Stimulated activated CD4-positive, alpha-beta T cell treated with anti-CD3 and anti-CD28 coated beads, TNF-alpha, amount 100 ng/mL, for 24 hours (primary cell): Measurements from ENCODE around the gene APH1B.
"Not testable (repeated sequence)": the region's sequence is repeated elsewhere in the genome, so short reads cannot be mapped to it uniquely, and the experiment has no call there.

Experiments used
- DNase-seq, 3 experiments: peaks; one replicate each; pipeline ENCODE4 v3.0.0-alpha.2; 2020; ENCODE audit warnings: low read depth in 3 of 3

Gene APH1B

DNA sequence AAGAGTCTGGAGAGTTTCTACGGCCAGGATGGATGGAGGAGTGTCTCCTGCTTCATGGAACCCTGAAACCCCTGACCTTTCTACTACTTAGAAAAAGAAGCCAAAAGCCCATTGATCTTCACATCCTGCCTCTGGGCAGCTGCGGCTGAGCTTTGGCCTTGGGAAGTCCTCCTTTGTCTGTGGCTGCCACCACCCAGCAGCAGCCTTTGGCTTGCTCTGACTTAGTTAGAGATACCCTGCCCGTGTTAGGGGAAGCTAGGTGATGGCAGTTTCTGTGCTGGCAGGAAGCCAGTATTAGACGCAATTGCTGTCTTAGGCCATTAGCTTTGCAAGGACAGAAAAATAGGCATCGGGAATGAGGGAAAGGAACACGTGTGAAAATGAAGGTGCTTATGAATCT, 18.8 kb downstream of the APH1B start:
- DNase-seq, result no peak

DNA sequence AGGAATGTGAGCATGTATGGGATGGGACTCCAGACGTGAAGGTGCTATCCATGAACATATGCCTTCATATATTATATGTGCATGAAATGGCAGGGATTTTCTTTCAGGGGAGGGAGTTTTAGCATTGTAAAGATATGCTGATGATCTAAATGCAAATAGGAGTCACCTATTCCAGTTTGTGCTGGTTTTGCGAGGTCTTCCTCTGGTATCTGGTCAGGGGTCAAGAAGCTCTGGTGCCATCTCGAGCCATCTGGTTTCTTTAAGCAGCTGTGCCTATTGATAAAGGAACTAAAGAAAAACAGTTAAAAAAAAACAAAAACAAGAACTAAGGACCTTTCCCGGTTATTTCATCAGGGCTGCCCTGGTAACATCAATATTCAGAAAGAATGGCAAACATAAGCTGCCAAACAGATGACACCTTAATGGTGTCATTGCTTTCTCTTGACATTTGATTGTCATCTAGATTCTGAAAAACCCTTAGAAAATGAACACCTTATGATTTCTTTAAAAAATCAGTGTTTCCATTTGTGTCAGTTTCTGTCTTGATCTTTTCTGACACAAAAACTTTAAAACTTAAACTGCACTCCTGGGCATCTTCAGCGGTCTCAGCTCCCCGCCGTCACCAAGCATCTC, 22.7 kb downstream of the APH1B start:
- no peak for DNase-seq

DNA sequence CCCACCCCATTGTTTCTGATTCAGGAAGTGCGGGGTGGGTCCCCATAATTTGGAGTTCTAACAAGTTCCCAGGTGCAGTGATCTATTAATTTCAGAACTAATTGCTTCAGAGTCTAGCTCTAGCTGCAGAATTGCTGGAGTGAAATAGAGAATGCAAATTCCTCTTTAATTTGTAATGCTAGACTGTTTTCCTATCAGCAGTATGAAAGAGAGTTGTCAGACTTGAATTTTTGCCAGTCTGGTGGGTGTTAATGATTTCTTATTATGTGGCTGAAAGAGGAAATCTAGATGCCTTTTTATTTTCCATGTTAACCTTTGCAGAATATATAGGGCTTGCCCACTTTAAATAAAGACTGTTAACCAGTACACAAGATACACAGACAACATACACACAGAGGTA, 23.7 kb downstream of the APH1B start:
- no peak for DNase-seq

DNA sequence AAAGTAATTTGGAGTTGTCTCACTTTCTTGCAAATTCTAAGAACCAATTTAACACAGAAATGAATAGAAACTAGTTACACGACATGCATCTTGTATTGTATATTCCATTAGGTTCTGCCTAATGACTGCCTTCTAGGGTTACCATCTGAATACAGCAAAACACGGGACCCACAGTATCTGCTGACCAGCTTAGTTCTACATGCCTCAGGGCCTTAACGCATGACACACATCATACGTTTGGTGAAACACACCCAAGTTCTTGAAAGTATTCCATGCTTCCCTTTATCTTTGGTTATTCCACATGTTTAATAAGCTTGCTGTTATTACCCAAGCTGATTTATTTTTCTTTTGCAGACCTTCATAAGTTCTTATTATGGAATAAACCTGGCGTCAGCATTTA, 27.9 kb downstream of the APH1B start:
- DNase-seq, result no peak

DNA sequence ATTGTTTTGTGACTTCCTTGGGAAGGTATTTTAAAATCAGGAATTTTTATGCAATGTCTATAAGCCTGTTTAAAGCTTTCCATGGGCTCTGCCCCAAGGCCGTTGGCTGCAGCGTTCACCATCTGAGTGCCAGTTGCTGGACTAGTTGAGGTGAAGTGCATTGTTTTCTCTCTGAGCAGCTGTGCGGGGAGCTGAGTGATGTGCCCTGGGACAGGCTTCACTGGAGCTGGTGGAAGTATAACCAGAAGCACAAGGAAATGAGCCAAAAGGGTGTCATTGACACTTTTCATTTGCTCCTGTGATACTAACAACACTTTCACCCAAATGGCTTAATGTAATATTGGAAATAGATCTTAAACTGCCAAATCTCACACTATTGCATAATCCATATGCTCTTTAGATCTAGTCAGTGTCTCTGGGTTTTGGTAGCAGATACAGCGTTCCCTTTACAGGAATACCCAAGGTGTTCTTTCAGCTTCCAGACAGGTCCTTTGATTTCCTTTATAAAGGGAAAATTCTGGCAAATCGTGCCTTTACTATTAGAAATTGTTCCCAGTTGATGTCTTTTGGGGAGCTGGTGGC, 29.2 kb downstream of the APH1B start:
- DNase-seq, result no peak

DNA sequence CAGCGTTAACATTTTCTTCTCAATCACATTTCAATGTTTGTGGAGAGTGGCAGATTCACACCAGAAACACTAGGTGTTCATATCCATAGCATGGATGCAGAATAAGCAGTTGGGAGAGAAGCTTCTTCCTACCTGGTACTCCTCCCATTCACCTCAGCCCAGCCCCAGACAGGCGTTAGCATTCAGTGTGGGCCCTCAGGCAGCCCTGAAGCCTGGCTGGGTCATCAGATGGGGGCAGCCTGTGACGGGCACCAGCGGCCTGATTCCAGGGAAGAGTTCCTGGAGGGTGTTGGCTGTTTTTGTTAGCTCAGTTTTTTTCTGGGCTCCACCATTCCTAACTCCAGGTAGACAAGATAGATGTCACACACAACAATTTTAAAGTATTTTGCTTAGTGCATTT, 31.1 kb downstream of the APH1B start:
- DNase-seq, result no peak

DNA sequence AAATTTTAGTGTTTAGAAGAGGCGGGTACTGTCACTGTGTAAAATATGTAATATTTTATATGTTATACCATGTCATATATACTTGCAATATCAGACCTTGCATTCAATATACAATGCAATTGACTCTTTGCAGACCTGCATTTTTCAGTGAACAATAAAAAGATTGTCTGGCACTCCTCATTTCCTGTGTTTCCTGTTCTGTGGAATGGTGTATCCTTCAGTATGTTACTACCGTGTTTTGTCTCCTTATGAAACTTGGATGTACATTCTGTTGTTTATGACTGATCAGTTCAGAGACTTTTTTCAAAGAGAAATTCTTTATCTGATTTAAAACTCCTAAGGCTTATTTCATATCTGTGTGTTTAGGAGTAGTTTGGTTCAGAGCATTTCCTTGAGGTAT, 31.5 kb downstream of the APH1B start:
- no peak for DNase-seq

DNA sequence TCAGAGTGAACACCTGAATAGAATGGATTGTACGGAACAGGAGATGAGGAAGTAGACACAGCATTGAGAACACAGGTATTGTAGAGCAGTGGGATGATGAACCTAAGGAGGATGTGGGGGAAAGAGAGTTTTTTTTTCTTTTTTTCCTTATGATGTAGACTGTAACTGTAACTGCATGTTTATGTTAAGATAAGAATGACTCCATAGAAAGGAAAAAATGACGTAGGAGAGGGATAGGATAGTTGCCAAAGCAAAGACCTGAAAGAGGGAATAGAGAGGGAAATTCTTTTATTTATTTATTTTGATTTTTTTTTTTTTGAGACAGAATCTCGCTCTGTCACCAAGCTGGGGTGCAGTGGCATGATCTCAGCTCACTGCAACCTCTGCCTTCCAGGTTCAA, 33.2 kb downstream of the APH1B start:
- no peak for DNase-seq

DNA sequence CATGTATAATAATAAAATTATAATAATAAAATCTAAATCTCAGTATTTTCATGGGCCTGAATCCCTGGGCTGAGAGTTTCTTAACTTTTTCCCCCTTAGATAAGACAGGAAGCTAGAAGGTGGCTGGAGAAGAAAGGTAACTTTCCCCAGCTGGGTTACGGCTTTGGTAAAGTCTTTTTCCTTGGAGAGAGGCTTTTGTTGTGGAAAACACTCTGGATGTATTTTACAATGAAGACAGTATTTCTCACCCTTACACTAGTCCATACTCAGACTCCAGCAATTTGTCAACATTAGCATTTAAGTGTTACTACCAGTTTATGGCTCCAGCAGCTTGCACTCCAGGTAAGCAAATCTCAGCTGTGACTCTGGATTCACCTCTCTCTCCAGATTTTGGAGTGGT, 34.9 kb downstream of the APH1B start:
- DNase-seq, result no peak

DNA sequence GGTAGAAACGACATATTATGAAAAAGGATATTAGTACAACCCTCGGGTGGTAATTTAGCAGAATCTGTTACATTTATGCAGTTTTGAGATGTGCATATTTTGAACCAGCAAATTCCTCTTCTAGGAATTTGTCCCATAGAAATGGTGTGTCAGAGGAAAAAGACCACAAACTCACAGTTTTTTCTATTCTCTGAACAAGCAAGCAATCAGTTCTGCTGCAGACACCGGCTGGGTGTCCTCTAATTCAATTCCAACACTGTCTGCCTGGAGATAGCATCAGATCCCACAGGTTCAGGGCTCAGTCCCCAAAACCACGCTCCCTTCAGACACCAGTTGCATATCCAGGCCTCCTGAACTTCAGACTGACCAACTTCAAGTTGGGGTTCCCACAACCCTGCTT, 36.4 kb downstream of the APH1B start:
- no peak for DNase-seq

DNA sequence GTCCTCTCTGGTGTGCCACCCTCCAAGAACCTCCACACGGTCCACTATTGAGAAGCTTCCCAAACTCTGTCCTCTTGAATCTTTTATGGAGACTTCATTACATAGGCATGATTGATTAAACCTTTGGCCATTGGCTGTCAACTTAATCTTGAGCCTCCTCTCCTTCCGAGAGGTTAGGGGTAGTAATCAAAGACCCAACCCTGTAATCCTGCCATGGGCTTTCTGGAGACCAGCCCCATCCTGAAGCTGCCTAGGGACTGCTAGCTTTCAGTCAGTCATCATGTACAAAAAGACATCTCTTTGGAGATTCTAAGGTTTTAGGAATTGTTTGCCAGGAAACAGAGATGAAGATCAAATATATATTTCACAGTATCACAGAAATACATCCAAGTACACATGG, 37.0 kb downstream of the APH1B start:
- DNase-seq, result no peak

DNA sequence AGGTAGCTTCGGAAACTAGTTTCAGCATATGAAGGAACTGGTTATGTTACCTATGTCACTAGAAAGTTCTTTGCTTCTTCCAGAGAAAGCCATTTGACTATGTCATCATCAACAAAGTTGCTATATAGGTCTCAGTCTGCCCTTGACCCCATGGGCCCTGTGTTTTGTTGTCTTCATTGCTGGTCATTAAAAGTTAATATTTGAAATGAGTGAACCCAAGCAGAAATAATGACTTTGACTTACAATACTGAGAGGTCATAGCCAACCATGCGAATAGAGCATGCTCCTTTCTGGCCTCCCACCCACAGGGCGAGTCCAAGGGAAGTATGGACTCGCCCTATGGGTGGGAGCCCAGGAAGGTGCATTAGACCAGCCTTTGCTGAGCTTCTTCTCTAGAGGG, 40.9 kb downstream of the APH1B start:
- no peak for DNase-seq

DNA sequence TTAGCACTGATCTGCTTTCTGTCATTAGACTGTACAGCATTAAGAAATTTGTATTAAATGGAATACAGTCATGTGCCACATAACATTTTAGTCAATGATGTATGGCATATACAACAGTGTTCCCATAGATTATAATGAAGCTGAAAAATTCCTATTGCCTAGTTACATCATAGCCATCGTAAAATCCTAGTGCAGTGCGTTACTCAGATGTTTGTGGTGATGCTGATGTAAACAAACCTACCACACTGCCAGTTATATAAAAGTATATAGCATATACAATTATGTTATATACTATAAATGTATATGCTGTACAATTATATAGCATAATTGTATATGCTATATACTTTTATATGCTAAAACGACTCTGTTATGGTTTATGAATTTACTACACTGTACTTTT, 41.7 kb downstream of the APH1B start:
- DNase-seq, result no peak

DNA sequence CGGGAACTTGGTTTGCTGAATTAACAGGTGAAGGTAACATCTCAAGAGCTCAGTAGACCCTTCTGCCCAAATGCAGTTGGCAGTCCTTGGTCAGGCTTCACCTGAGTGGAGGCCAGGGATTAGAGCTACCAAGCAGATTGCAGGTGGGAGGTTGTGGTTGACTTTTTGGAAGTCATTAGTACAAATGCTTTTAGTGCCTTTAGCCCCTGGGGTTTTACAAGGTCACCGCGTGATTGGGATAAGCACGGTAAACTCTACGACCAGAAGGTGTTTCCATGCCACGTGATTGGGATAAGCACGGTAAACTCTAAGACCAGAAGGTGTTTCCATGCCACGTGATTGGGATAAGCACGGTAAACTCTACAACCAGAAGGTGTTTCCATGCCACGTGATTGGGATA, 43.0 kb downstream of the APH1B start:
- not testable (repeated sequence) for DNase-seq

DNA sequence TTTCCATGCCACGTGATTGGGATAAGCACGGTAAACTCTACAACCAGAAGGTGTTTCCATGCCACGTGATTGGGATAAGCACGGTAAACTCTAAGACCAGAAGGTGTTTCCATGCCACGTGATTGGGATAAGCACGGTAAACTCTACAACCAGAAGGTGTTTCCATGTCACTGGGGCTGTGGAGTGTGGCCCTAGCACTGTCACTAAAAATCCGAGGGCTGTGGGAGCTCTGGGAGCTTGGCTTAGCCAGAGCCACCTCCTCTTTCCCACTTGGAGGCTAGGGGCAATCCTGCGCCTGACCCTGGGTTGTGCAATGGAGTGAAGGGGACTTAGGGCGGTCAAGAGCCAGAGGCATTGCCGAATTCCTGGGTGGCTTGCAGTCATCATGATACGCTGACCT, 43.6 kb downstream of the APH1B start:
- DNase-seq, result not testable (repeated sequence)

DNA sequence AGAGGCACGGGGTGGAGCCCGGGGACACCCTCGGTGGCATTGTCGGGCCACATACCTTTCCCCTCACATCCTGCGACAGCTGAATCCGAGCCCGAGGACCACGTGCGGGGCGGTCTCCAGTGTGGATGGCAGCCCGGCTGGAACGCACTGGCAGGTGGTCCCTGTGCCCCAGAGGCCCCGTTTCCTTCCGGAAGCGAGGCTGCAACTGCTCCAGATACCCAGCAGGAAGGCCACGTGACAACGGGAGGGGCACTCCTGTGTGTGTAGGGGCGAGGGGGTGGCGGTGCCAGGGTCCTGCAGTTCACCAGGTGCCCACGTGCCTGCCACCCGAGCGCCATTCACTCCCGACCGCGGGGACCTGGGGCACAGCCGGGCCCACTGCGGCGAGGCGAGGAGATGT, 44.1 kb downstream of the APH1B start:
- no peak for DNase-seq

DNA sequence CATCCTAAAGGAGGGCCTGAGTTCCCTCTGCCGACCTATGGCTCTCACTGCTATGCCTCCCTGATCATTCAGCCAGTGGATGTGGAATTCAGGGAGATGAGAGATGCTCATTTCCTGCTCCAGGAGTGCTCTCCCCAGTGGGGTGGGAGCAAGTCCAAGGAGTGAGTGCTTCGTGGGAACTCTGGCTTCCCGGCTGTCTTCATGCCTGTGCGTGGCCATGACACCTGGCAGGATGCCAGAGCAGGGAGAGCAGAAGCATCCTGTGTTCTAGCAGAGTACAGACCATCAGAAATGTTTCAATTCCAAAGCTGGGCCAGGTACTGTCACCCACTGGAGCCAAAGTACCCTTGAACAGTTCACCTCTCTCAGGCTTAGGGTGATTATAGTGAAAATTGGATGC, 45.1 kb downstream of the APH1B start:
- DNase-seq, result no peak

DNA sequence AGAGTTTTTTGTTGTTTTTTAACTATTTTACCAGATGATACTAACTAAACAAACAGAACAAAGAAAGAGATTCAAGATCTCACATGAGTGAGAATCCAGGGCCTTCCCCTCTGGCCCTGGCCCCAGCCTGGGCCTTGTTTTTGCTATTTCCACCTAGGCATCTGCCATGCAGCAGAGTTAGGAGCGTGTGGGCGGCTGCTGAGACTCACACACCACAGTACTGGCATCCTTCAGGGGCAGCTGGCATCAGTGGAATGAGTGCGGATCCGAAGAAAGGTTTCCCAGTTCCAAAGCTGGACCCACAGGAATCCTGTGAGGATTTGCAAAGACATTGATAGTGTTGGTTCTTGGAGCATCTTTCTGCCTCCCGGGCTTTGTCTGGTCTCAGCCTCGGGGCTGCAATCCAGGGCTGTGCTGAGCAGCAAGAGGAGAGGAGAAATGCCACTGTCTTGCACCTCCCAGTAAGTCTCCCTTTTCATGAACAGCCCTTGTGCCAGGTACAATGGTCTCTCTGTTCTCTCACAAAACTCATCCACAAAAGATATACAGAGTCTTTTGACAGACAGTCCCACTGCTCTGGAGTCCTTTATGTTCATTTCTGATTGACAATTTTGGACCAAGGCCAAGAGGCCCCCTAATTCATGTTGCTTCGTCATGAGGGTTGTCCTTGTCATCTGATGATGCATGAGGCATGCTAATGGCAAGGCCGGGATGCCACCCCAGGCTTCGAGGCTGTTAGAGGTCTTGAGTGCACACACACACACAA, 46.6 kb downstream of the APH1B start:
- DNase-seq, result no peak

DNA sequence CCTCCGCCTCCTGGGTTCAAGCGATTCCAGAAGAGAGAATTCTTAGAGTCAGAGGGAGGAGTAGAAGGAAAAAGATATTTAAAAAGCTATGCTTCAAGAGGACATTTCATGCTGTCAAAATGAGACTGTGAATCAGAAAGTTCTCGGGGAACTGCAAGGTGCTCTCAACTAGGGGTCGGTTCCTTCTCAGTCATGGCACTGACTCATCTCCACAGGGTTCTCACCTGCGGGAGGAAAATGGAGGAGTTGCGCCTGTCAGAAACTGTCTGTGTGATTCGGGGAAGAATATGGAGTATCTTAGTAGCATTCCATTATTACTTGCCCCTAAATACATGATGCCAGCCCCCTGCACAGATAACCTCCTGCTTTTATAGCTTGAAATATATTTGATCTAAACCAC, 47.4 kb downstream of the APH1B start:
- peak in 1 of 3 experiments; percentile 9 for DNase-seq

DNA sequence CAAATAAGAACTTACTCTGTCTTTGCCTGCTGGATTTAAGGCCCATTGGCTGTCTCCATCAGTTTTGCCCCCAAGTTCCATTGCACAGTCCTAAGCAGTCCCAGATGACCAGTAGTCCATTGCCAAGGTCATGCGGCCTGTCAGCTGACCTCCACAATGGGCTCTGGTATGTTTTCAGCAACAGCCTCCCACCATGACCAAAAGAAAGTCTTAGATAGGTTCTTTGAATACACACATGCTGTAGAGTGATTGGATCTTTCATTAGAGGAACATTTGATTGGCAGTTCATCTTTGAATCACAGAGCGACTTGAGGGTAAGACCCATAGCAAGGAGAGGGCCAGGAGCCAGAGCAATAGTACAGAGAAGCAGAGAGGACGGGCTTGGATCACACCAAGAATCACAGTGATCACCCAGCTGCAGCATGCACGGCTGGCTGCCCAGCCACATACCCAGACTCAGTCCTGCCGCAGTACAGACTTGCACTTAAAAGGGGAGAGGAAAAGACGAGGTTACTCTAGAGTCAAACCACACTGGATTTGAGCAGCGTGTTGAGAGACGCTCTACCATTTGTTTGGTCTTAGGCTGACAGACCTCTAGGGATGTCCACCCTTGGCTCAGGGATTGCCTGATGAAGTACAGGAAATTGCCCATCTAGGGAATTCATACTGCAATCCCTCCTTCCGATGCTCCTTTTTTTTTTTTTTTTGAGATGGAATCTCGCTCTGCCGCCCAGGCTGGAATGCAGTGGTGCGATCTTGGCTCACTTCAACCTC, 50.4 kb downstream of the APH1B start:
- no peak for DNase-seq

DNA sequence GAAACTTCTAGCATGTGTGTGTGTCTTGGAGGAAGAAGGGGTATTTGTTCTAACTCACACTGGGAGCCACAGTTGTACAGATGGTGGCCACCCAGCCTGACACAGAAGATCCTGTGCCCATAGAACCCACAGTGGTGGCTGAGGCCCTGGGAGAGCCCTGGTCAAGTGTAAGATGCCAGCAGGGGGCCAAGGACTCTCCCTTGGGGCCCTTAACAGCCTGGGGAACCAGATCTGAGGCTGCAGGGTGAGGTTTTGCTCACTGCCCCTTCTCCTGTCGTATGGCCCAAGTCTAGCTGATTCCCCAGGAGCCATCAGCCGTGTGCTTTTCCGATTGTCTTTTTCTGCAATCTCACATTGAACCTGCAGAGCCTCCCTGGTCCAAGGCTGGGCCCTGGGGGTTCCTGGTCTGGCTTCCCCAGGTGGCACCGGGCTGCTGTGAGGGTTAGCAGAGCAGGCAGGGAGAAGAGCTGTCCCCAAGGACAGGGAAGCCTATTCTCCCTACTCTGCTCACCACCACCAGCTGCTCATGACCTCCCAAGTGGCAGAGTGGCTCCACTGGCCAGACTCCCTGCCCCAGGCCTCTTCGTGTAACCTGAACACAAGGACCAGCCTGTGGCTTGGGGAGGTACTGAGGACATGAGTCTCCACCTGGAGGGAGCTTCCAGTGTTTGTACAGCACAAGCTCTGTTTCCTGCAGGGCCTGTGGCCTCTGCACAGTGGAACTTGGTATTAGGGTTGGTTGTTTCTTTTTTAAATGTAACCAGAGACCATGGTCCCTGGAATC, 52.4 kb downstream of the APH1B start:
- DNase-seq, result no peak

DNA sequence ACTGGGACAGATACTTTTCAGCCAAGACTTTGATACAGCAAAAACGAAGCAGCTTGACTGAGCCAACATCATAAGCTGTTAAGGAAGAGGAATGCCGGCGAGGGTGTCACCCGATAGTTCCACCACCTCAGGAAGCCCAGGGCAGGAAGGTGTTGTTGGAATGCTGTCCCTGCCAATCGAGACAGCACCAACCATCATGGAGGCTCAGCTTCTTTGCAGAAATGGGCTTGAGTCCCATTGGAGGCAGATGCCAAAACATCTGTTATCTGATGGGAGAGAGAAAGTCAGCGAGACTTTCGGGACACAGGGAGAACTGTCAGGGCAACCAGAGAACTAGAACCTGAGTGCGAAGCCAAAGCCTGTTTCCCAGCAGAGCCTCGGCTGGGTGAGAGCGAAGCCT, 53.5 kb downstream of the APH1B start:
- no peak for DNase-seq
